Measurements from ENCODE around the gene GMDS. TPM values are rescaled to one million over a fixed set of nuclear protein-coding genes. Genes with fewer than 3 reads are reported as not detected.

Gene GMDS
- total RNA-seq, 2 experiments from 2014 or later = 30.3 to 38.5 TPM

DNA sequence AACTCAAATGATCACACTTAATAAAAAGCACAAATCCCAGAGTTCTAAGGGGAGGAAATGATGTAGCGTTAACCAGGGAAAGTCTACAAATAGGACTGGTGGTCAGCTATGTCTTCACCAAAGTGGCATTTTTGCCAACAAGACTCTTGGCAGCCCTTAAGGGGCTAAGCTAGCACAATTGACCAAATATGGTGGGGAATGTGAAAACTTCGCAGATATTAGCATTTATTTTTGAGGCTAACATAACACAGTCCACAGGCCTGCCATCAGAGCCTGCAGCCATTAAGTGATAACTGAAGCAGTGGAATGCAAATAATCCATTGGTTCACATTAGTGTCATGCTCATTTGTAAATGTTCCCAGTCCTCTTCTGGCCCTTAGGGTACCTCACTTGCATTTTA lies 361.1 kb downstream of the GMDS start:
- no peaks in the 10 kb centered on the region for H3K27me3 Mint-ChIP-seq (ENCODE audit: low read depth)
- ChIA-PET POLR2A (no interaction called here), CTCF (no interaction called here)
- H3K27ac Mint-ChIP-seq = no peak overlapping the region
- no peaks in the 10 kb centered on the region for H3K9me3 Mint-ChIP-seq (ENCODE audit: insufficient read depth)
- ATAC-seq (no peak), DNase-seq (no peak)
- no peaks in the 10 kb centered on the region for H3K36me3 Mint-ChIP-seq (ENCODE audit: low read depth)
- no peak overlapping the region for H3K4me3 Mint-ChIP-seq
- H3K4me1 Mint-ChIP-seq (ENCODE audit: low read depth) = no peaks in the 10 kb centered on the region

DNA sequence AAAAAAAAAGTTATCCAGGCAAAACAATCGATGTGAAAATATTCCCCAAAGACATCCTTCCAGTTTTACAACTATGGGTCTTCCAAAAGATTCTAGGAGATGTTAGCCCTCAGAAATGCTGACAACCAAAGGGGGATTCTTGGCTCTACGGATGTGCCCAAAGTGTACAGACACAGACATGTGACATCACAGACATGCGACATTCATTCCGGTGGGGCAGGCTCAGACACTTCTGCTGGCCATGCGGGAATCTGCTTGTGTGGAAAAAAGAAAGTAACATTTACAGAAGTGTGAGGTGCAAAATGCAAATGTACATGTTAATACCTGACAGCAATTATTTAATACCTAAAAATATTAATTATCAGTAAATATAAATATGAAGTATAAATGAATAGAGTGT lies 367.1 kb downstream of the GMDS start:
- Mint-ChIP-seq H3K4me3 (no peak overlapping the region), H3K27ac (no peak overlapping the region), H3K4me1 (ENCODE audit: low read depth) (no peaks in the 10 kb centered on the region), H3K36me3 (ENCODE audit: low read depth) (no peaks in the 10 kb centered on the region), H3K9me3 (ENCODE audit: insufficient read depth) (no peaks in the 10 kb centered on the region), H3K27me3 (ENCODE audit: low read depth) (no peaks in the 10 kb centered on the region)
- ChIA-PET POLR2A (no interaction called here), CTCF (no interaction called here)
- DNase-seq (no peak), ATAC-seq (no peak)

- Mint-ChIP-seq H3K4me3 (no peak overlapping the region), H3K4me1 (ENCODE audit: low read depth) (no peaks in the 10 kb centered on the region), H3K36me3 (ENCODE audit: low read depth) (no peaks in the 10 kb centered on the region), H3K9me3 (ENCODE audit: insufficient read depth) (no peaks in the 10 kb centered on the region), H3K27me3 (ENCODE audit: low read depth) (no peaks in the 10 kb centered on the region), H3K27ac (no peak overlapping the region)
- ChIA-PET CTCF (no interaction called here), POLR2A (no interaction called here)
- ATAC-seq (no peak), DNase-seq (no peak)
These were observed 371.6 kb downstream of the GMDS start for GRCh38 chr6:1873781-1874180.

- no peaks in the 10 kb centered on the region for H3K27me3 Mint-ChIP-seq (ENCODE audit: low read depth)
- H3K4me3 Mint-ChIP-seq = no peak overlapping the region
- ATAC-seq (no peak), DNase-seq (no peak)
- H3K36me3 Mint-ChIP-seq (ENCODE audit: low read depth) = no peaks in the 10 kb centered on the region
- H3K27ac Mint-ChIP-seq = no peak overlapping the region
- POLR2A ChIA-PET = no interaction called here
- H3K9me3 Mint-ChIP-seq (ENCODE audit: insufficient read depth) = no peaks in the 10 kb centered on the region
- CTCF ChIA-PET = no interaction called here
- H3K4me1 Mint-ChIP-seq (ENCODE audit: low read depth) = no peaks in the 10 kb centered on the region
These were observed 372.7 kb downstream of the GMDS start for GRCh38 chr6:1872649-1873131.

GRCh38 chr6:1871724-1872315 lies 373.6 kb downstream of the GMDS start:
- POLR2A ChIA-PET = no interaction called here
- CTCF ChIA-PET = no interaction called here
- no peak for ATAC-seq
- DNase-seq = no peak
- Mint-ChIP-seq H3K4me3 (no peak overlapping the region), H3K36me3 (ENCODE audit: low read depth) (no peaks in the 10 kb centered on the region), H3K27ac (no peak overlapping the region), H3K4me1 (ENCODE audit: low read depth) (no peaks in the 10 kb centered on the region), H3K27me3 (ENCODE audit: low read depth) (no peaks in the 10 kb centered on the region), H3K9me3 (ENCODE audit: insufficient read depth) (no peaks in the 10 kb centered on the region)

GRCh38 chr6:1870932-1871331 lies 374.5 kb downstream of the GMDS start:
- DNase-seq = no peak
- ATAC-seq = no peak
- H3K4me1 Mint-ChIP-seq (ENCODE audit: low read depth) = no peaks in the 10 kb centered on the region
- H3K27me3 Mint-ChIP-seq (ENCODE audit: low read depth) = no peaks in the 10 kb centered on the region
- H3K36me3 Mint-ChIP-seq (ENCODE audit: low read depth) = no peaks in the 10 kb centered on the region
- no peak overlapping the region for H3K4me3 Mint-ChIP-seq
- ChIA-PET CTCF (no interaction called here), POLR2A (no interaction called here)
- no peaks in the 10 kb centered on the region for H3K9me3 Mint-ChIP-seq (ENCODE audit: insufficient read depth)
- H3K27ac Mint-ChIP-seq = no peak overlapping the region

DNA sequence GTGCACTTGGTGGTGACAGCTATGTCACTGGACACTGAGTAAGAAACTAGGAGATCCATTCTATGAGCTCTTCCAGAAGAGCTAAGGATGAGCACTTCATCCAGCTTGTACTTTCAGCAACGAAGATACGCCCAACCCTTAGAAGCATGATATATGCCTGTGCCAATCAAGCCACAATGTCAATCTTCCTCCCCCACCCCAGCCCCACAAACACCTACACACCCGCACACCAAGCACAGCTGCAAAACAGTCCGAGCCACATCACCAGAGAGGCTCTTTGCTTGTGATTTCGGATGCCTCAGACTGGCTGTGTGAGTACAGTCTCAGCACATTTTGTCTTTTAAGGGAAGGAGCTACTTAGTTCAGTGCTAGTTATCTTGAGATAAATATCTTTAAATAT lies 375.2 kb downstream of the GMDS start:
- Mint-ChIP-seq H3K4me3 (no peak overlapping the region), H3K4me1 (ENCODE audit: low read depth) (no peaks in the 10 kb centered on the region), H3K36me3 (ENCODE audit: low read depth) (no peaks in the 10 kb centered on the region), H3K27ac (no peak overlapping the region), H3K9me3 (ENCODE audit: insufficient read depth) (no peaks in the 10 kb centered on the region), H3K27me3 (ENCODE audit: low read depth) (no peaks in the 10 kb centered on the region)
- ATAC-seq (no peak), DNase-seq (no peak)
- CTCF ChIA-PET = no interaction called here
- POLR2A ChIA-PET = no interaction called here

- ChIA-PET CTCF (no interaction called here), POLR2A (no interaction called here)
- no peaks in the 10 kb centered on the region for H3K9me3 Mint-ChIP-seq (ENCODE audit: insufficient read depth)
- H3K4me3 Mint-ChIP-seq = no peak overlapping the region
- DNase-seq (no peak), ATAC-seq (no peak)
- no peaks in the 10 kb centered on the region for H3K36me3 Mint-ChIP-seq (ENCODE audit: low read depth)
- H3K27me3 Mint-ChIP-seq (ENCODE audit: low read depth) = no peaks in the 10 kb centered on the region
- H3K4me1 Mint-ChIP-seq (ENCODE audit: low read depth) = no peaks in the 10 kb centered on the region
- H3K27ac Mint-ChIP-seq = no peak overlapping the region
These were observed 375.6 kb downstream of the GMDS start for GRCh38 chr6:1869769-1870168.

GRCh38 chr6:1869308-1869707 lies 376.1 kb downstream of the GMDS start:
- ChIA-PET POLR2A (no interaction called here), CTCF (no interaction called here)
- Mint-ChIP-seq H3K27me3 (ENCODE audit: low read depth) (no peaks in the 10 kb centered on the region), H3K36me3 (ENCODE audit: low read depth) (no peaks in the 10 kb centered on the region), H3K27ac (no peak overlapping the region), H3K4me1 (ENCODE audit: low read depth) (no peaks in the 10 kb centered on the region), H3K9me3 (ENCODE audit: insufficient read depth) (no peaks in the 10 kb centered on the region), H3K4me3 (no peak overlapping the region)
- ATAC-seq = no peak
- no peak for DNase-seq

DNA sequence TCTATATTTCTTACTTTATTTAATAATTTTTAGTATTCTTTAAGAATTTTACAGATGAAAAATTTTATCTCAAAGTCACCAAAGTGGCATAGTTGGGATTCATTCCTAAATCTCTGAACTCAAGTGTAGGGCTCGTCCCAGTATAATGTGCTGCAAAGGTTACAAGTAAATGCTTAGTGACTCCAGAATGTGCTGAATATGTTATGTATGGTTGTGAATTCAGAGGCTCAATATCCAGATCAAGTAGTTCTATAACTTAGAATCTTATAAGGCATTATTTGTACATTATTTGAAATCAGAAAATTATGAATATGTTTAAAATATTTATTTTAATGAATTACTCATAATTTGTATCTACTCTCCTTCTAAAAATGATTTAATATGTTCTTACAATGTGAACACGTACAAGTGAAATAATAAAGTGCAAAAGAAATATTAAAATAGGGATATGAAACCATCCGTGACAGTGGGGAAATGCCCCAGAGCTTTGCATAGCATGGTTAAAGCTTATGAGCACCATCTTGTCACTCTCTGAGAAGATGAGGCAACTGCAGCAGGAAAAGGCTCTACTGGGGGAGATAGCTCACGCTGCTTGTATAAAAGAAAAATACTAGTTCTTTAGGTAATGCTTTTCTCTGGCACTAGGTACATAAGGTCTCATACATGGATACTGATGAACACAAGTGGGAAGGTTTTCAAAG lies 376.7 kb downstream of the GMDS start:
- POLR2A ChIA-PET = interaction anchor here (0.6 kb wide), 1 partner anchor 22 kb away, joined by 3 read pairs; no protein-coding TSS in a partner anchor
- Mint-ChIP-seq H3K4me1 (ENCODE audit: low read depth) (no peaks in the 10 kb centered on the region), H3K27me3 (ENCODE audit: low read depth) (no peaks in the 10 kb centered on the region), H3K27ac (no peak overlapping the region), H3K36me3 (ENCODE audit: low read depth) (no peaks in the 10 kb centered on the region), H3K4me3 (no peak overlapping the region), H3K9me3 (ENCODE audit: insufficient read depth) (no peaks in the 10 kb centered on the region)
- ATAC-seq = no peak
- DNase-seq = no peak
- CTCF ChIA-PET = no interaction called here

DNA sequence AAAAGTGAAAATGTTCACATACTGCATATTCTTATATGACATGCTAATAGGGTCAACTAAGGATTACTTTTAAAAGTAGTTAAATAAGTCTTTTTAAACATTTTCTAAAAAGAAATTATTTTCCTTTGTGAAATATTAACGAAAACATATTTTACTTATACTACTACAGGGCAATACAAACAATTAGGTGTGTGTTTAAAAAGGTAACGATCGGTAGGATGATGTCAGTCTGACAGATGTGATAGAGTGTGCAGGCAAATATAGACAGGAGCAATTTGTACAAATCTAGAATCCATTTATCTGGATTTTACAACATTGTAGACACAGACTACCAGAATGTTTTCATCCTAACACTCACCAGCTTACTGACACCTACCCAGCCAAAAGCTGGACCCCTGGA lies 378.2 kb downstream of the GMDS start:
- DNase-seq (no peak), ATAC-seq (no peak)
- Mint-ChIP-seq H3K4me3 (no peak overlapping the region), H3K36me3 (ENCODE audit: low read depth) (no peaks in the 10 kb centered on the region), H3K27ac (no peak overlapping the region), H3K9me3 (ENCODE audit: insufficient read depth) (no peaks in the 10 kb centered on the region), H3K27me3 (ENCODE audit: low read depth) (no peaks in the 10 kb centered on the region), H3K4me1 (ENCODE audit: low read depth) (no peaks in the 10 kb centered on the region)
- POLR2A ChIA-PET = no interaction called here
- CTCF ChIA-PET = no interaction called here

DNA sequence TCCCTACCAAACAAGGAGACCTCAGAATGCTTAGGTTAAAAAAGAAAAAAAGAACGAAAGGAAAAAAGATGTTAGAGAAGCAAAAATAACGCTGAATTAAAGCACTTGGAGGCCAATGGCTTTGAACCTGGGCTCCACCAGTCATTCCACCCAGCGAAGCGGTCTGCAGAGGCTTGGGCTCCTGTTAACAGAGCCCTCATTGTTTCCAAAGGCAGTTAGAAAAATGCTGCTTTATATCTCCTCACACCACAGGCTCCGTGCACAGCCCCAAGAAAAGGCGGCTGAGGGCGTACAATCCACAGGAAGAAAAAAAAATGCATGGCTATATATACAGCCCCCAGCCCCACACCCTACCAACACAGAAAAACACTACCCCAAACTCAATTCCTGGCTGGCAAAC lies 379.8 kb downstream of the GMDS start:
- POLR2A ChIA-PET = interaction anchor here (0.6 kb wide), 1 partner anchor 248 kb away, joined by 3 read pairs; no protein-coding TSS in a partner anchor
- H3K27ac Mint-ChIP-seq = no peak overlapping the region
- H3K36me3 Mint-ChIP-seq (ENCODE audit: low read depth) = no peaks in the 10 kb centered on the region
- no peaks in the 10 kb centered on the region for H3K4me1 Mint-ChIP-seq (ENCODE audit: low read depth)
- DNase-seq (no peak), ATAC-seq (no peak)
- H3K4me3 Mint-ChIP-seq = no peak overlapping the region
- CTCF ChIA-PET = no interaction called here
- no peaks in the 10 kb centered on the region for H3K9me3 Mint-ChIP-seq (ENCODE audit: insufficient read depth)
- no peaks in the 10 kb centered on the region for H3K27me3 Mint-ChIP-seq (ENCODE audit: low read depth)

GRCh38 chr6:1864496-1864895 lies 380.9 kb downstream of the GMDS start:
- ATAC-seq (no peak), DNase-seq (no peak)
- Mint-ChIP-seq H3K4me3 (no peak overlapping the region), H3K4me1 (ENCODE audit: low read depth) (no peaks in the 10 kb centered on the region), H3K9me3 (ENCODE audit: insufficient read depth) (no peaks in the 10 kb centered on the region), H3K27ac (no peak overlapping the region), H3K27me3 (ENCODE audit: low read depth) (no peaks in the 10 kb centered on the region), H3K36me3 (ENCODE audit: low read depth) (no peaks in the 10 kb centered on the region)
- ChIA-PET POLR2A (no interaction called here), CTCF (no interaction called here)

Data from activated CD8-positive, alpha-beta T cell treated with anti-CD3 and anti-CD28 coated beads, Interleukin-2, amount 10 ng/mL, durations not matched to agents 7 days and 5 days (primary cell).